Stimulated activated CD4-positive, alpha-beta T cell treated with anti-CD3 and anti-CD28 coated beads, Interleukin-1b, Interleukin-23, amount 100 ng/mL, for 1 hour (primary cell): ENCODE results near the gene AAK1.
"Not testable (repeated sequence)": the region's sequence is repeated elsewhere in the genome, so short reads cannot be mapped to it uniquely, and the experiment has no call there.

Experiments
- DNase-seq, 2 donors: peaks; one replicate each; pipeline ENCODE4 v3.0.0-alpha.2; 2020; ENCODE audit warnings: low read depth in 2 of 2

Gene AAK1

DNA sequence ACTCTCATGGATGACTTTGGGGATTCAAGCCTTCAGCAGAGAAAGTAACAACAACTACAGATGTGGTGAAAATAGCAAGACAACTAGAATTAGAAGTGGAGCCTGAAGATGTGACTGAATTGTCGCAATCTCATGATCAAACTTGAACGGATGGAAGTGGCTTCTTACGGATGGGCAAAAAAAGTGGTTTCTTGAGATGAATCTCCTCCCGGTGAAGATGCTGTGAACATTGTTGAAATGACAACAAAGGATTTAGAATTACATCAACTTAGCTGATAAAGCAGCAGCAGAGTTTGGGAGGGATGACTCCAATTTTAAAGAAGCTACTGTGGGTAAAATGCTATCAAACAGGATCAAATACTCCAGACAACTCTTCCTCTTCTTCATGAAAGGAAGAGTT, 43.1 kb downstream of the AAK1 start:
- no peak for DNase-seq

DNA sequence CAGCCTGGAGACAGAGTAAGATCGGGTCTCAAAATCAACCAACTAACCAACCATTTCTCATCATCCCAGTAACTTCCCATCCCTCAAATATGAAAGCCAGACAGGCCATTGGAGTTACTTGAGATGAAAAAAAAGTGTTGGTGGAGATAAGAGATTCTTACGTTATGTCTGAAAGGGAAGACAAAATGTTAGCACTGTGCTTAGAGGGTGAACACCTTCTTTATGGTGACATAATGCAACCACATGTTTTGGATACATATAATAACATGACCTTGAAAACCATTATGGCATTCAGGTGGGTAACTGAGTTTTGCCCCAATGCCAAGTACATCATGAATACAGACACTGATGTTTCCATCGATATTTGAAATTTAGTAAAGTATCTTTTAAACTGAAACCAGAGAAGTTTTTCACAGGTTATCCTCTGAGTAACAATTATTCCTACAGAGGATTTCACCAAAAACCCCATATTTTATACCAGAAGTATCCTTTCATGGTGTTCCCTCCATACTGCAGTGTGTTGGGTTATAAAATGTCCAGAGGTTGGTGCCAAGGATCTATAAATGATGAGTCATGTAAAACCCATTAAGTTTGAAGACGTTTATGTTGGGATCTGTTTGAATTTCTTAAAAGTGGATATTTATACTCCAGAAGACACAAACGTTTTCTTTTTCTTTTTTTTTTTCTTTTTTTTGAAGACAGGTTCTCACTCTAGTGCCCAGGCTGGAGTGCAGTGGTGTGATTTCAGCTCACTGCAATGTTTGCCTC, 45.5 kb downstream of the AAK1 start:
- DNase-seq = no peak

DNA sequence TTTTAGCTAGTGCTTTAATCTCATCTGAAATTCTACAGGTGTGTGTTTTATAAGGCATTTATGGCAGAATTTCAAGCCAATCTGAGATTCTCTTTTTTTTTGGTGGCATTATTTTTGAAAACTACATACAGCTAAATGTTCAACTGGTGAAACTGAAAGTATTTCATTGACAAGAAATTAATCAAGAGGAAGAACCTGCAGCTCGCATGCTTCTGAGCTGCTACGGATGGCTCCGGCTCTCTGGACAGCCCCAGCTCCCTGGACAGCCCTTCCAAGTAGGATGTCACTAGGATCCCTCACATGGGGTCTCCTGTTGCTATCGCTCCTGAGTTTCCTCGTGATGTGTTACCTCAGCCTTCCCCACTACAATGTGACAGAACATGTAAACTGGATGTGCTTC, 46.4 kb downstream of the AAK1 start:
- no peak for DNase-seq

DNA sequence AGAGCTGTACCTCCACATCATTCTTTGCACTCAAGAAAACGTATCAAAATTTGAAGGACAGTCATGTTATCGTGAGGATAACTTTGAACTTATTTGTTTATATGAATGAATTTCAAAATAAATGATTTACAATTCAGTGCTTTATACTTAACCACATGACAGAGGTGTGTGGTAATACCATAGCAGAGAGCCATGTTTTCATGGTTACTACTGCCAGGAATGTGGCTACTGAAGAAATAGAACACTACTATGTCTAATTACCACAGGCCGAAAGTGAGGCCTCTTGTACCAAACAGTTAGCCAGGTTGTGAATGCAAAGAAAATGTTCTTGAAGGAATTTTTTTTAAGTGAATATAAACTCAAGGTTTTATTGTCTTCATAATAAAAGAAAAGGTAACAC, 49.2 kb downstream of the AAK1 start:
- no peak for DNase-seq

DNA sequence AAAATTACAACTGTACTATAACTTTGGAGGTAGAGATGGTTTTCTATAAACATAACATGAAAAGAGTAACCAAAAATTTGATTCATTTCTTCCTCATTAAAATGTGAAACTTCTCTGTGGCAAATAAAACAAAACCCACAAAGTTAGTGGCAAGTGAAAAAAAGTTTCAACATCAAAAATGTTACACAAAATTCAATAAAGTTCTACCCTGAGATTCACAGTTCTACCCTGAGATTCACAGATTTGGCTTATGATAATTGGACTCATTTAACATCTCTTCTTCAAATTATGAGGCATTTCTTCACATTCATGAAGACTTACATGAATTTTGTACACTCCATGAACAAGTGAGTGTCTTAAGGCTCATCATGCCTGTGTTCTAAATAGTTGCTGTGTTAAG, 51.0 kb downstream of the AAK1 start:
- no peak for DNase-seq

DNA sequence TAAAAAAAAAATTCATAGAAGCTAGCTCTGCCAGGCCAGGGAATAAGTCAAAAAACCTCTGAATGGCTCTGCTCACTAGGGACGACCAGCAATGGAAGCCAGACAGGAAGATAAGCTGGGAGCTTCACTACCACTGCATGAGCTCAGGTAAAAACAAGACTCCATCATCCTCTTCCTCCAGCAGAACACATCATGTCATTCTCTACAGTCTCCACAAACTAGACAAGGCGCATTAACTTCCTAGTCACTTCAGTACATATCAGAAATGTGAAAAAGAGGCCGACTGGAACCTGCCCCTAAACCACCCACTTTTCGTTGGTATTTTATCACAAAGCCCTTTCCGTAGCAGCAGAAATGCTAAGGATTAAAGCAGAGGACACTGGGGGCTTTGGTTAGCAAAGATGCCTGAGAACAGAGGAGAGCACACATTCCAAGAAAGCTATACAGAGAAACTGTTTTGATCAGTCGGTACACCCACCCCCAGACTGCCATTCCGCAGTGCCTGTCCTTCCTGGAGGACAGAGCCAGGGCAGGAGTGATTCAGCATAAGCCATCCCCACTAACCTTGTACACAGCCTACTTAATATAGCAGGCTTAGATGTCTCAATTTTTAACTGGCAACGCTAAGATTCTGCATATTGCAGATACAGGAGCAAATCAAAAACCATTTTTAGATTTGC, 53.4 kb downstream of the AAK1 start:
- no peak for DNase-seq

DNA sequence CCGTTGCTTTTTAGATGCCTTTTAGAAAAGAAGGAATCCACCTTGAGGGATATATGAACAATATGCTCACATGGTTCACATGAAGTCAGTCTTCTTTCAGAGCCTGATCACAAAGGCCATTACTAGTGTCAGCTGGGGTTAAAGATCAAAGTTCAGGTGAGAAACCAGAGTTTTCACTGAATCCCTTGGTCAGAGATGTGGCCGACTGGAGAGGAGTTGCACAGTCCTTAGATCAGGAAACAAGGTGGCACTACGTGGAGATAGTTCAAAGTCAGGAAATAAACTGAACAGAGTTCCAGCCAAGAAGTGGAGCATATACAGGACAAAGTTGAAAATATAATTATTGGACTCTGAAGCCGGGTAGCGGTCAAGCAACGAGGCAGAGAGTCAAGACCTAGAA, 54.6 kb downstream of the AAK1 start:
- DNase-seq = no peak

DNA sequence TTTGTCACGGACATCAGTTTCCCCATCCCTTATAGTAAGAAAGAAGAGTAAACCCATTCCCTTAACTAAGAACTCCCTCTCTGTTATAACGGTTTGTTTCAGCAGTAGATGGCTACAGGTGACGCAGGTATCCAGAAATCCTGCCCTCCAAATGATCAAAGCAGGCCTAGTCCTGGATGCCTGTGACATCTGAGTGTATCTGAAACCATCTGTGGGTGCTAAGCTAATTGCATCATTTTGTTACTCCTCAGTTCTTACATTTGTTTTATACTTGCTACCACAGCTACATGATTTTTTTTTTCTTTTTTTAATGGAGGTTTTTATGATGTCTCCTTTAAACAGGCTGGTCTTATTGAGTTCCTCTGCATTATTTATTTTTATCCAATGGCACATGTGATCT, 55.1 kb downstream of the AAK1 start:
- no peak for DNase-seq

DNA sequence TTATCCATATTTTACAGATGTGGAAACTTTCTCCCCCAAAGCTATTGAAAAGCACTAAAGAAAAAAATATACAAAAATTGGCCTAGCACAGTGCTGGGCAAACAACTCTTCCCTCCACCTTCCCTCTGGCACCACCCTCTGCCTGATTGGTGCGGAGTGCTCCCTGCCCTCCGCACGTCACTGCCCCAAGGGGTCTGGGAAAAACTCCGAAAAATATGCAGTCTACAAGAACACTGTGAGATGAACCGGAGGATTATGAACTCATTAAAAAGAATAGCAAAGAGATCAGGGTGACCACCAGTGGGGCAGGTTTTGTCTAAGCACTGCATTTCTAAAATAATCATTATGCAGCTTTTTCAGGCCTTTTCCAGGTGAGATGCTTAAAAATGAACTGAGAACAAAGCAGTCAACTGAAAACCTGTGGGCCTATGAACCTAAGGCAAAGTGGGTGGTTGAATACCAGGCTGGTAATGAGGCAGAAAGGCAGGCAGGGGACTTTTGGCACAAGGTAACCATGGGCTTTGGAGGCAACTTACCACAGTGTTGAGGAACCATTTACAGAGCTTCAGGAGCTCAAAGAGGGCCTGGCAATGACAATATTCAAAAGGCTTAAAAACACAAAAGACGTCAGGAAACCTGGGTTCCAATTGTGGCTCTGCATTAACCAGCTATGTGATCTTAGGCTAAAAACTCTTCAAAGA, 57.5 kb downstream of the AAK1 start:
- no peak for DNase-seq

DNA sequence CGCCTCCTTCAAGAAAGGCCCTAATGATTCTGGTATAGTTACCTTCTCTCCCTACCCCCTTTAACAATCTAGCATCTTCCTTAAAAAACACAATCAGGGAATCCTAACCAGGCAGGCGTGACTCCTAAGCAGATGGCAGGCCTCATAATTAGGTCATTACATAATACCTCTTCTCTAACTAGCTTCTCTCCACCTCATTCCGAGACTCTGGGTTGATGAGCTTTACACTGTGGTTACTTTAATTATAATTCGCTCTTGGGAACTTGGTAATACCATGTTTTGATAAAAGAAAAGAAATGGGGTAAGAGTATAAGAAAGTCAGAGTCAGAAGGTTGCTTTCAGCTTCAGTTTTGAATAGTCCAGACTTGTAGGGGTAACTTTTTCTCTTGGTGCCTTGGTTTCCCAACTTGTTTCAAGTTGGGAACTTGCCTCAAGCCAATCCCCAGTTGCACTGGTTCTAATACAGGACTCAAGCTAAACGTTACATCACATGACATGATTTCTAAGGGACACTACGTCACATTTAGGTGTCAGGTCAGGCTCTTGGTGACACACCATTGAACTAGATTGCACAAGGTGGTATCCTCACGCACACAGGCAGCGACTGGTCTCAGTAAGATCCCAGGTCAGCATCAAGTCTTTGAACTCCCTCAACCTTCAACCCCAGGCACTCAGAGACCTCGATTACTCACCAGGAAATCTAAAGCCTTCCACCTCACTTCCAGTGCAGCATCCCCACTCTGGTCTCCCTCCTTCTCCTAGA, 59.2 kb downstream of the AAK1 start:
- no peak for DNase-seq

DNA sequence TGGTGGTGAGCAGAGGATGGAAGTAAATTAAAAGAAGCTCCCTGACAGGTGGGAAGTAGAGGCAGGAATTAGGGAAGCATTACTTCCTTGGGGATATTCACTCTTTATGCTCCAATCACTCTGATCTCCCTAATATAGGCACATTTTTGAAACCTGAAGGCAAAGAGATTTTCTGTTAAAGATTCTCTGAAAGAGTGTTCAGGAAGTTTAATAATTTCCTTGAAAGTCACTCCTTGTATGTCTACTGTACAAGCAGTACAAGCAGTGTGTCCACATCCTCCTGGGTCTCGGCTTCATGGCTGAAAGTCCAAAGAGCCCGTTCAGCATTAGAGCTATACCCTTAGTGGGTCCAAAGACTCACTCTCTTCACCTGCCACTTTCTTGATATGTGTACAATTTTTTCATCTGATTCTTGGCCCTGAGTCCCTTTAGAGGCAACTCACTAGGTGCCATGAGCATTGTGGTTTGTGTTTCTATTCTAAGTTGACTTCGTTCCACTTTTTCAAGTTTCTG, 60.2 kb downstream of the AAK1 start:
- no peak for DNase-seq

DNA sequence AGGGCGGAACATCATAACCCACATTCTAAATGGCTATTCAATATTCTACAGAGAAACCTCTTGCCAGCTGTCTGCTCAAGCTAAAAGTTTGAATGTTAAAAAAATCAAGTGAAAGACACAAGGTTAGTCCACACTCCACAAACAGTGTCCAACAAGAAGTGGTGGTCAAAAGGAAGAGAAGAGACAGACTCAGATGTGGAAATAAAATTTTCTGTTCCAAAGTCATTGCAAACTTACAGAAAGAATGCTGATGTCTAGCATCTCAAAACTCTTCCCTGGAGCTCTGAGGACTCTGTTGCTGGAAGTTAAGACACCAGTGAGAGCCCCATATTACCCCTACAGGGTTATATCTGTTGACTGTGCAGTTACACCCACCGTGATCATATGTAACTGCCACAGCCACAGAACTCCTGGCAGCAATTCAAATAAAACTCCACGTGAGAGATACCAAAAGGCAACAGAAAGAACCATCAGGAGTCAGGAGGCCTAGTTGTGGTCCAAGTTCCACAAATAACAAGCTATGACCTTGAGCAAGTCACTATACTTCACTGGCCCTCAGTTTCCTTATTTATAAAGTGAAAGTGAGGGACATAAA, 60.9 kb downstream of the AAK1 start:
- DNase-seq = no peak

DNA sequence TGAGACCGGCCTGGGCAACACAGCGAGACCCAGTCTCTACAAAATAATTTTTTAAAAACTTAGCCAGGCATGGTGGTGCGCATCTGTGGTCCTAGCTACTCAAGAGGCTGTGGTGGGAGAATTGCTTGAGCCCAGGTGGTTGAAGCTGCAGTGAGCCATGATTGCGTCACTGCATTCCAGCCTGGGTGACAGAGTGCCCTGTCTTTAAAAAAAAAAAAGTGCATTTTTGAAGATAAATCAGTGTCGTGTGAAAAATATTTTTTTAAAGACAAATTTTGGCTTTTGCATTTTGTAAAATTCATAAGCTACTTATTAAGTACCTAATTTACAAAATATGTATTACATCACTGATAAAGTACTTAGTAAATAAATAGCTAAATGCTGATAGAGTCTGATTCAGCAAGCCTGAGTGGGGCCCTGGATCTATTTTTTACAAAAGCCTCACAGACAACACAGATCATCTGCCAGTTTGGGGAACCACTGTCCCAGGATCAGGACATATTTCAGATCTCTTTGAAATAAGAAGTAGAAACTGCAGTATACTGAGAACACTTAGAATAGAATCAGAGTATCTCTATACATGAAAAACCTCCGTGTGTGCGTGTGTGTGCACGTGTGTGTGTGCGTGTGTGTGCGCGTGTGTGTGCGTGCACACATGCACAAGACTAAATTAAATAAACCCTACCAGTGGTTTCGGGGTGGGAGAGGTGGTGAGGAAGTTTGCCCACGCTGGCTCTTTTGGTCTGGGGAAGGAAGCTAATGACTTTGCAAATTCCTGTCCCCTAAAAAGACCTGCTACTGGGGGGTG, 61.6 kb downstream of the AAK1 start:
- DNase-seq = no peak

DNA sequence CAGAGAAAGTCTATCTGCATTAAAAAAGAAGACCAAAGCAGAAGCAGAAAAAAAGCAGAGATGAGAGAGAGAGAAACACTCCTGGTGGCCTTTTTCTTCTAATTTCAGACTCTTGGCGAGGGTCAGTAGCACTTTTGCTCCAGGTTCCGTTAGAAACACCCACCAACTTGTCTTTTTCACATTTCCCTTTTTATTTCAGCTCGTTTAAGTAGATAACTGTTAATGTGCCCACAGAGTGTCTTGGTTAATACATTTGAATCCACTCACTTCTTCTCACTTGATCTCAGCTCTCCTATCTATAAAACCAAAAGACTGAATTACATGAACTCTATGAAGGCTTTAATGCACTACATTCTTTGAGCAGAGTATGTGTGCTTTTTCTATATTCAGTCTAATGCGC, 63.1 kb downstream of the AAK1 start:
- no peak for DNase-seq

DNA sequence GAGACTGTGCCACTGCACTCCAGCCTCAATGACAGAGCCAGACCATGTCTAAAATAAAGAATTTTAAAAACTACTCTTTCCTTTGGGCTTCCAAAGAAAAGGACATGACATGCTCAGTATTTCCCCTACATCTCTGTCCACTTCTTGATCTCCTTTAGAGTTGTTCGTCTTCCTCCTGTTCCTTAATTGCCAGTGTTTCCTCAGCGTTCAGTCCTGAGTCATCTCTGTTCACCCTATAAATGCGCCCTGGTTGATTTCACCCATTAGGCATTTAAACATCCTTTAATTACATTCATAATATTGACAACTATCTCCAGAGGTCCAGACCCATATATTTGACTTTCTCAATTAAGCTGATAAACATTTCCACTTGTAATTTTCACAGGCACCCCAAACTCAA, 64.0 kb downstream of the AAK1 start:
- no peak for DNase-seq

DNA sequence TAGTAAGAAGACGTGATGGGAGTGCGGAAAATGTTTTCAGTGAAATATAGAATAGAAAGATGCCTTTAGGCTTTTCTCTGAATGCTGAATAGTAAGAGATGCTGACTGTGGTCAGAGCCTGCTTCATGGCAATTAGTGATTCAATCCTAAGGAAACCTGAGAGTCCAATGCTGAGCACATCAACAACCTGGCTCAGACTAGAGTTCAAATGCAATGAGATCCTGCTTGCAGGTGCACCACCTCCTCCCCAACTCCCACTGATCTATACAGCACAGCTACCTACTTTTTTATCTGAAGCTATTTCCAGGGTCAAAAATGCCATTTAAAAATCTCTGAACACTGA, 65.4 kb downstream of the AAK1 start:
- DNase-seq = no peak

DNA sequence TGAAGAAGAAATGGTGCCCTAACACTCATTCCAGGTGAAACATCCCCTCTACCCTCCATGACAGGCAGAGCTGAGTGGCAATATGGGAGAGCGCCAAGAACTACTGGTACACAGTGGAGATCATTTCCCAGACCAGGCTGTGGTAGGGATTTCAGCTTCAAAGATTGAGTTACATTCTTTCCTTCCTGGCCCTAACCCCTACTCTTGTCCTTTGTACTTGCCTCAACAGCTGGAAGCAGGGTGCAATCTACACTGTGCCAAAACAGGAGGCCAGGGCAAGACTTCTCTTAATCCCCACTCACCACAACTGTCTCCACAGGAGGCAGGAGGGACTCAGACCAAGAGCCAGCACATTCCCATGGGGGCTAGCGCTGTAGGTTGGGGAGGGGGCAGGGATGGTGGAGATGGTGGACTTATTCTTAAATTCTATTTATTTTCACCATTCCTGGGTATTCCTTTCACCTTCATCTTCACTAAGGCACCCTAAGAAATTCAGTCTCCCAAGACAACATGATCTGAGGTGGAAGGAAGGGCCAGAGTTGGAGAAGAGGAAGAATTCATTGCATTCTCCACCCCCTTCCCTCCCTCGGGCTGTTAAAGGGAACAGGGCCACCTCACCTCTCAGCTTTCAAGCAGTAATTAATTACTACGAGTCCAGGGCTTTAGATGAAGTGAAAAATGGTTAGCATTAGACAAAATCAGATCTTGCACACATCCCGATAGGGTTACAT, 65.9 kb downstream of the AAK1 start:
- DNase-seq = no peak

DNA sequence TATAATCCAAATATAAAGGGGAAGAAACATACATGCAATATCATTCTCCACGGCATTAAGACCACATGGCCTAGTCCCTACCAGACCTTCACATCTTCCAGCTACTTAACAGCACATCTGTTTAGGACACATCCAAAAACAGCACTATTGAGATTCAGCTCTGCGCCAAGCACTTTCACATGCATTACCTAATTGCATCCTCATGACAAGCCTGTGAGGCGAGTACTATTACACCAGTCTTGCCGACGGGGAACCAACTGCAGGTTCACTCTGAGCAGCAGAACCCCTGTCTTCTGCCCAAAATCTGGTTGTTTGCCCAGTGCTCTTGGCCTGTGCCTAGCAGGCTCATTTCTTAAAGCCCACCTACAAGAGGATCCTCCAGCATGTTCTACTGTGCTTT, 66.7 kb downstream of the AAK1 start:
- no peak for DNase-seq

DNA sequence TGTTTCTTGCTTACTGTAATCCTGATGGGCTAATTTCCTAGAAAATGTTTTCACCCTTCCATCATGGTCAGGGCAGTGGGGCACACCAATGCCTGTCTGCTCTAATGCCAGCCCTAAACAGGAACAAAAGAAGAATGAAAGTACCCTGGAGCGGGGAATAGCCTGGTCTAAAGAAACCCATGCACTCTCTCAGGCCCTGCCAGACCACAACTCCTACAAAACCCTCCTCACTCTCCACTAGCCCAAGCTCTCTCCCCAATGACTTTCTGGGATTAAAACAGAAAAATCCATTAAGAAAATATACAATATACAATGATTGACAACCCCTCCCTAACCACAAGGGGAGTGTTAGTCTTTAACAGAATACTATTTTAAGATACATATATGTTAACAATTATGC, 67.6 kb downstream of the AAK1 start:
- no peak for DNase-seq

DNA sequence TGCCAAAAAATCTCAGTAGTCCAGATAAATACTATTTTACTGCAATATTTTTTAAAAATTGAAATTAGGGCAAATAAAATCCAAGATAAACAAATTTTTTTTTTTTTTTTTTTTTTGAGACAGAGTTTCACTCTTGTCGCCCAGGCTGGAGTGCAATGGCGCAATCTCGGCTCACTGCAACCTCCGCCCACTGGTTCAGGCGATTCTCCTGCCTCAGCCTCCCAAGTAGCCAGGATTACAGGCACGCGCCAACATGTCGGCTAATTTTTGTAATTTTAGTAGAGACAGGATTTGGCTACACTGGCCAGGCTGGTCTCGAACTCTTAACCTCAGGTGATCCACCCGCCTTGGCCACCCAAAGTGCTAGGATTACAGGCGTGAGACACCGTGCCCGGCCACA, 68.2 kb downstream of the AAK1 start:
- DNase-seq = not testable (repeated sequence)
